Activated T-cell treated with anti-CD3 and anti-CD28 coated beads, Interleukin-2, amount 50 U/mL, for 72 hours (primary cell): ENCODE data around the gene GNS. TPM values are rescaled to one million over a fixed set of nuclear protein-coding genes. Genes with fewer than 3 reads are reported as not detected.

Source experiments
- ATAC-seq, 2 donors: fragments of 150-1000 bp; cut with Tn5 transposase; replicated peaks in 1 of 2; 2 replicates each; pipeline ENCODE4 v1.10.0; 2021; ENCODE audit warnings: moderate library complexity in 2 of 2, mild to moderate bottlenecking in 1 of 2
- DNase-seq, 2 donors: peaks; one replicate each; pipeline ENCODE4 v3.0.0; 2021 to 2022; ENCODE audit warnings: mixed read lengths in 1 of 2
- H3K27ac Mint-ChIP-seq: one replicate; pipeline ENCODE4 v1.8.0; 2022; ENCODE audit warnings: mild to moderate bottlenecking, moderate library complexity, mixed read lengths
- H3K27me3 Mint-ChIP-seq: one replicate; pipeline ENCODE4 v1.8.0; 2022; ENCODE audit warnings: low read depth, mixed read lengths
- H3K36me3 Mint-ChIP-seq, 2 donors: one replicate each; pipeline ENCODE4 v1.8.0; 2022; ENCODE audit warnings: mixed read lengths in 2 of 2, mild to moderate bottlenecking in 1 of 2; ENCODE audit not compliant: insufficient read depth in 2 of 2
- H3K4me1 Mint-ChIP-seq: one replicate; pipeline ENCODE4 v1.8.0; 2022; ENCODE audit warnings: low read depth, mixed read lengths
- H3K4me3 Mint-ChIP-seq, 2 donors: one replicate each; pipeline ENCODE4 v1.8.0; 2022; ENCODE audit warnings: mild to moderate bottlenecking in 2 of 2, mixed read lengths in 2 of 2, moderate library complexity in 2 of 2
- H3K9me3 Mint-ChIP-seq, 2 donors: one replicate each; pipeline ENCODE4 v1.8.0; 2022; ENCODE audit warnings: mixed read lengths in 2 of 2
- total RNA-seq, 2 donors: library from RNA; stranded (reverse); gene quantifications; one replicate each; pipeline ENCODE4 v1.2.3, GENCODE V29; 2022

The GNS gene
- total RNA-seq, 2 donors from 2014 or later: 26.0 to 40.8 TPM

- ATAC-seq (no peak), DNase-seq (no peak)
- peaks cover 2 to 26% of the 10 kb centered on the region in 2 donors for H3K36me3 Mint-ChIP-seq
- H3K4me1 Mint-ChIP-seq: peaks cover 91% of the 10 kb centered on the region
- peaks cover 2 to 3% of the 10 kb centered on the region in 2 donors for H3K9me3 Mint-ChIP-seq
- H3K4me3 Mint-ChIP-seq: peak overlapping the region; percentile 50 to 80
- no peaks in the 10 kb centered on the region for H3K27me3 Mint-ChIP-seq
- H3K27ac Mint-ChIP-seq: peak overlapping the region; percentile 98
Observed at GRCh38 chr12:64683816-64684543, 75.2 kb downstream of the GNS start.

- peaks cover 91% of the 10 kb centered on the region for H3K4me1 Mint-ChIP-seq
- no peak for ATAC-seq
- H3K27ac Mint-ChIP-seq: peak overlapping the region; percentile 98
- H3K4me3 Mint-ChIP-seq: peak overlapping the region; percentile 31 to 80
- no peak for DNase-seq
- H3K9me3 Mint-ChIP-seq: peaks cover 2 to 3% of the 10 kb centered on the region in 2 donors
- no peaks in the 10 kb centered on the region for H3K27me3 Mint-ChIP-seq
- H3K36me3 Mint-ChIP-seq: peaks cover 2 to 26% of the 10 kb centered on the region in 2 donors
Observed at GRCh38 chr12:64682572-64683277, 76.5 kb downstream of the GNS start.

GRCh38 chr12:64681200-64682052 is 77.8 kb downstream of the GNS start:
- peak overlapping the region; percentile 81 for H3K27ac Mint-ChIP-seq
- ATAC-seq (peak; percentile 79 to 80), DNase-seq (peak; percentile 45 to 48)
- peaks cover 2 to 21% of the 10 kb centered on the region in 2 donors for H3K36me3 Mint-ChIP-seq
- H3K9me3 Mint-ChIP-seq: peaks cover 2 to 3% of the 10 kb centered on the region in 2 donors
- H3K4me3 Mint-ChIP-seq: peak overlapping the region; percentile 58 to 70
- H3K4me1 Mint-ChIP-seq: peaks cover 99% of the 10 kb centered on the region
- no peaks in the 10 kb centered on the region for H3K27me3 Mint-ChIP-seq

- H3K27me3 Mint-ChIP-seq: no peaks in the 10 kb centered on the region
- DNase-seq: no peak
- H3K27ac Mint-ChIP-seq: peak overlapping the region; percentile 87
- H3K36me3 Mint-ChIP-seq: peaks cover 2 to 12% of the 10 kb centered on the region in 2 donors
- H3K4me1 Mint-ChIP-seq: peaks cover 96% of the 10 kb centered on the region
- peaks cover 2 to 3% of the 10 kb centered on the region in 2 donors for H3K9me3 Mint-ChIP-seq
- peak overlapping the region; percentile 79 to 80 for H3K4me3 Mint-ChIP-seq
- no peak for ATAC-seq
Observed at GRCh38 chr12:64680235-64680634, 79.0 kb downstream of the GNS start.

- Mint-ChIP-seq H3K9me3 (peaks cover 2 to 3% of the 10 kb centered on the region in 2 donors), H3K36me3 (peaks cover 2 to 8% of the 10 kb centered on the region in 2 donors), H3K4me3 (peak overlapping the region; percentile 79 to 80), H3K4me1 (peaks cover 94% of the 10 kb centered on the region), H3K27ac (peak overlapping the region; percentile 87), H3K27me3 (no peaks in the 10 kb centered on the region)
- ATAC-seq (peak; percentile 64 to 65), DNase-seq (peak; percentile 62 to 70)
Observed at GRCh38 chr12:64679487-64680001, 79.7 kb downstream of the GNS start.

- H3K9me3 Mint-ChIP-seq: peaks cover 2 to 3% of the 10 kb centered on the region in 2 donors
- ATAC-seq (peak in 1 of 2 donors; percentile 12), DNase-seq (peak in 1 of 2 donors; percentile 57)
- no peaks in the 10 kb centered on the region for H3K27me3 Mint-ChIP-seq
- H3K4me3 Mint-ChIP-seq: peak overlapping the region; percentile 34 to 79
- H3K27ac Mint-ChIP-seq: peak overlapping the region; percentile 87
- H3K4me1 Mint-ChIP-seq: peaks cover 94% of the 10 kb centered on the region
- peaks cover 2 to 4% of the 10 kb centered on the region in 2 donors for H3K36me3 Mint-ChIP-seq
Observed at GRCh38 chr12:64678835-64679234, 80.4 kb downstream of the GNS start.

GRCh38 chr12:64678248-64678647 is 81.0 kb downstream of the GNS start:
- peak overlapping the region in 1 of 2 donors; percentile 62 for H3K4me3 Mint-ChIP-seq
- no peaks in the 10 kb centered on the region for H3K36me3 Mint-ChIP-seq
- H3K27me3 Mint-ChIP-seq: no peaks in the 10 kb centered on the region
- DNase-seq (no peak), ATAC-seq (no peak)
- H3K27ac Mint-ChIP-seq: peak overlapping the region; percentile 27
- H3K4me1 Mint-ChIP-seq: peaks cover 94% of the 10 kb centered on the region
- no peaks in the 10 kb centered on the region for H3K9me3 Mint-ChIP-seq

- ATAC-seq (no peak), DNase-seq (no peak)
- H3K36me3 Mint-ChIP-seq: no peaks in the 10 kb centered on the region
- H3K27me3 Mint-ChIP-seq: no peaks in the 10 kb centered on the region
- H3K4me3 Mint-ChIP-seq: peak overlapping the region; percentile 29 to 33
- no peaks in the 10 kb centered on the region for H3K9me3 Mint-ChIP-seq
- peak overlapping the region; percentile 55 for H3K27ac Mint-ChIP-seq
- peaks cover 92% of the 10 kb centered on the region for H3K4me1 Mint-ChIP-seq
Observed at GRCh38 chr12:64675795-64676194, 83.4 kb downstream of the GNS start.

GRCh38 chr12:64674367-64674922 is 84.8 kb downstream of the GNS start:
- Mint-ChIP-seq H3K4me1 (peaks cover 92% of the 10 kb centered on the region), H3K36me3 (no peaks in the 10 kb centered on the region), H3K27me3 (no peaks in the 10 kb centered on the region), H3K9me3 (no peaks in the 10 kb centered on the region), H3K4me3 (peak overlapping the region; percentile 69 to 92), H3K27ac (peak overlapping the region; percentile 98)
- ATAC-seq: peak; percentile 22
- peak in 1 of 2 donors; percentile 42 for DNase-seq

GRCh38 chr12:64673490-64674169 is 85.6 kb downstream of the GNS start:
- no peaks in the 10 kb centered on the region for H3K36me3 Mint-ChIP-seq
- H3K4me1 Mint-ChIP-seq: peaks cover 92% of the 10 kb centered on the region
- DNase-seq: no peak
- no peak for ATAC-seq
- H3K9me3 Mint-ChIP-seq: no peaks in the 10 kb centered on the region
- H3K27ac Mint-ChIP-seq: peak overlapping the region; percentile 98
- no peaks in the 10 kb centered on the region for H3K27me3 Mint-ChIP-seq
- peak overlapping the region; percentile 69 to 92 for H3K4me3 Mint-ChIP-seq

- Mint-ChIP-seq H3K9me3 (no peaks in the 10 kb centered on the region), H3K4me3 (peak overlapping the region; percentile 69 to 92), H3K36me3 (no peaks in the 10 kb centered on the region), H3K4me1 (peaks cover 92% of the 10 kb centered on the region), H3K27ac (peak overlapping the region; percentile 98), H3K27me3 (no peaks in the 10 kb centered on the region)
- no peak for ATAC-seq
- no peak for DNase-seq
Observed at GRCh38 chr12:64672925-64673409, 86.2 kb downstream of the GNS start.

GRCh38 chr12:64671681-64672080 is 87.5 kb downstream of the GNS start:
- ATAC-seq (peak; percentile 5 to 7), DNase-seq (no peak)
- no peaks in the 10 kb centered on the region for H3K9me3 Mint-ChIP-seq
- peak overlapping the region; percentile 96 for H3K27ac Mint-ChIP-seq
- peaks cover 92% of the 10 kb centered on the region for H3K4me1 Mint-ChIP-seq
- H3K36me3 Mint-ChIP-seq: no peaks in the 10 kb centered on the region
- peak overlapping the region; percentile 92 to 95 for H3K4me3 Mint-ChIP-seq
- H3K27me3 Mint-ChIP-seq: no peaks in the 10 kb centered on the region
